Neural cell (in vitro differentiated cells): Measurements from ENCODE around the gene HLA-DMA. TPM values are rescaled to one million over a fixed set of nuclear protein-coding genes. Genes with fewer than 3 reads are reported as not detected.
A peak's percentile ranks its signal among the peaks of the same experiment; 100 is the strongest.

Experiments used
- H2AFZ ChIP-seq: fragments of 200-600, 300-800 bp; sonication (generic), shearing (Covaris generic); 2 replicates; pipeline ENCODE4 v1.6.0; 2014; ENCODE audit warnings: low read depth, mild to moderate bottlenecking, antibody characterized with exemption, low read length, moderate library complexity
- H3F3A ChIP-seq: fragments of 200-600 bp; shearing (Covaris generic); 2 replicates; pipeline ENCODE4 v1.6.1; 2016; ENCODE audit warnings: mild to moderate bottlenecking, moderate library complexity, mixed read lengths, antibody characterized with exemption, low read length; ENCODE audit not compliant: insufficient read depth, poor library complexity, severe bottlenecking
- H3K27ac ChIP-seq: fragments of 200-600, 300-800 bp; sonication (generic), shearing (Covaris generic); 2 replicates; pipeline ENCODE4 v1.5.1; 2014; ENCODE audit warnings: mild to moderate bottlenecking, low read length, moderate library complexity
- H3K27me3 ChIP-seq: fragments of 300-800, 200-600 bp; sonication (generic), shearing (Covaris generic); 2 replicates; pipeline ENCODE4 v1.6.0; 2014; ENCODE audit warnings: mild to moderate bottlenecking, low read depth, low read length, moderate library complexity; ENCODE audit not compliant: insufficient read depth
- H3K36me3 ChIP-seq: fragments of 300-800, 200-600 bp; sonication (generic), shearing (Covaris generic); 2 replicates; pipeline ENCODE4 v1.5.1; 2014; ENCODE audit warnings: mild to moderate bottlenecking, antibody characterized with exemption, low read length, moderate library complexity; ENCODE audit not compliant: insufficient read depth
- H3K4me2 ChIP-seq: fragments of 300-800, 200-600 bp; sonication (generic), shearing (Covaris generic); 2 replicates; pipeline ENCODE4 v1.6.0; 2014; ENCODE audit warnings: mild to moderate bottlenecking, low read length
- H3K4me3 ChIP-seq: fragments of 300-800, 200-600 bp; sonication (generic), shearing (Covaris generic); 2 replicates; pipeline ENCODE4 v1.5.1; 2014; ENCODE audit warnings: mild to moderate bottlenecking, low read length, moderate library complexity
- H3K79me2 ChIP-seq: fragments of 200-600 bp; shearing (Covaris generic); replicated peaks from 2 replicates; pipeline ENCODE4 v1.6.0; 2014; ENCODE audit warnings: mild to moderate bottlenecking, low read length, moderate library complexity; ENCODE audit not compliant: insufficient read depth
- H3K9ac ChIP-seq: fragments of 300-800, 200-600 bp; sonication (generic), shearing (Covaris generic); 2 replicates; pipeline ENCODE4 v1.6.1; 2016; ENCODE audit warnings: mild to moderate bottlenecking, low read length, mixed read lengths
- H3K9me2 ChIP-seq: fragments of 200-600 bp; shearing (Covaris generic); 2 replicates; pipeline ENCODE4 v1.6.1; 2016; ENCODE audit warnings: mild to moderate bottlenecking, low read length, mixed read lengths; ENCODE audit not compliant: insufficient read depth
- H3K9me3 ChIP-seq: fragments of 200-600, 300-800 bp; sonication (generic), shearing (Covaris generic); 2 replicates; pipeline ENCODE4 v1.6.1; 2016; ENCODE audit warnings: mild to moderate bottlenecking, mixed run types, low read length, moderate library complexity, mixed read lengths
- H4K20me1 ChIP-seq: fragments of 200-600 bp; shearing (Covaris generic); 2 replicates; pipeline ENCODE4 v1.6.1; 2016; ENCODE audit warnings: mild to moderate bottlenecking, mixed run types; ENCODE audit not compliant: insufficient read depth
- EP300 ChIP-seq: fragments of 450-650 bp; conservative IDR thresholded peaks from 2 replicates; pipeline ENCODE4 v1.6.1; 2014; ENCODE audit warnings: antibody characterized with exemption, mild to moderate bottlenecking, moderate library complexity; ENCODE audit not compliant: poor library complexity, severe bottlenecking
- EZH2 ChIP-seq: fragments of 200-600, 300-800 bp; shearing (Covaris generic), sonication (generic); IDR thresholded peaks from 2 replicates; pipeline ENCODE4 v1.6.1; 2014; ENCODE audit warnings: antibody characterized with exemption, low read length, borderline replicate concordance, mild to moderate bottlenecking; ENCODE audit not compliant: insufficient read depth, poor library complexity, severe bottlenecking
- MXI1 ChIP-seq: fragments of 450-650 bp; conservative IDR thresholded peaks from 2 replicates; pipeline ENCODE4 v1.6.1; 2014; ENCODE audit warnings: antibody characterized with exemption, mild to moderate bottlenecking; ENCODE audit not compliant: poor library complexity, severe bottlenecking
- POLR2AphosphoS5 ChIP-seq: IDR thresholded peaks from 2 replicates; pipeline ENCODE4 v1.6.1; 2012
- RAD21 ChIP-seq: fragments of 450-650 bp; conservative IDR thresholded peaks from 2 replicates; pipeline ENCODE4 v1.6.1; 2014; ENCODE audit warnings: antibody characterized with exemption, mild to moderate bottlenecking, moderate library complexity
- SMC3 ChIP-seq: fragments of 450-650 bp; conservative IDR thresholded peaks from 2 replicates; pipeline ENCODE4 v1.6.1; 2014; ENCODE audit warnings: antibody characterized with exemption, mild to moderate bottlenecking, moderate library complexity; ENCODE audit not compliant: poor library complexity
- TAF1 ChIP-seq: IDR thresholded peaks from 2 replicates; pipeline ENCODE4 v1.6.1; 2012; ENCODE audit warnings: low read depth
- polyA plus RNA-seq: library from polyadenylated mRNA; depleted of rRNA; stranded (reverse); fragments of >200 nt; gene quantifications from 2 replicates; pipeline ENCODE4 v1.2.3, GENCODE V29; 2014
- TF ChIP-seq, protein P1 (sequence below): fragments of 450-650 bp; IDR thresholded peaks from 2 replicates; pipeline ENCODE4 v1.5.1; 2014; ENCODE audit warnings: antibody characterized with exemption, mild to moderate bottlenecking, moderate library complexity; ENCODE audit not compliant: poor library complexity, severe bottlenecking
- TF ChIP-seq, protein P2 (sequence below): IDR thresholded peaks from 2 replicates; pipeline ENCODE4 v1.6.1; 2012; ENCODE audit warnings: borderline replicate concordance

The HLA-DMA gene
- polyA plus RNA-seq, 1 donor from 2014 or later: 4.4 TPM

- TF ChIP-seq EP300 (no peak), POLR2AphosphoS5 (no peak), RAD21 (no peak), SMC3 (peak; percentile 16), TAF1 (no peak)
- TF ChIP-seq, protein P1, sequence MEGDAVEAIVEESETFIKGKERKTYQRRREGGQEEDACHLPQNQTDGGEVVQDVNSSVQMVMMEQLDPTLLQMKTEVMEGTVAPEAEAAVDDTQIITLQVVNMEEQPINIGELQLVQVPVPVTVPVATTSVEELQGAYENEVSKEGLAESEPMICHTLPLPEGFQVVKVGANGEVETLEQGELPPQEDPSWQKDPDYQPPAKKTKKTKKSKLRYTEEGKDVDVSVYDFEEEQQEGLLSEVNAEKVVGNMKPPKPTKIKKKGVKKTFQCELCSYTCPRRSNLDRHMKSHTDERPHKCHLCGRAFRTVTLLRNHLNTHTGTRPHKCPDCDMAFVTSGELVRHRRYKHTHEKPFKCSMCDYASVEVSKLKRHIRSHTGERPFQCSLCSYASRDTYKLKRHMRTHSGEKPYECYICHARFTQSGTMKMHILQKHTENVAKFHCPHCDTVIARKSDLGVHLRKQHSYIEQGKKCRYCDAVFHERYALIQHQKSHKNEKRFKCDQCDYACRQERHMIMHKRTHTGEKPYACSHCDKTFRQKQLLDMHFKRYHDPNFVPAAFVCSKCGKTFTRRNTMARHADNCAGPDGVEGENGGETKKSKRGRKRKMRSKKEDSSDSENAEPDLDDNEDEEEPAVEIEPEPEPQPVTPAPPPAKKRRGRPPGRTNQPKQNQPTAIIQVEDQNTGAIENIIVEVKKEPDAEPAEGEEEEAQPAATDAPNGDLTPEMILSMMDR: peak; percentile 16
- TF ChIP-seq, protein P2, sequence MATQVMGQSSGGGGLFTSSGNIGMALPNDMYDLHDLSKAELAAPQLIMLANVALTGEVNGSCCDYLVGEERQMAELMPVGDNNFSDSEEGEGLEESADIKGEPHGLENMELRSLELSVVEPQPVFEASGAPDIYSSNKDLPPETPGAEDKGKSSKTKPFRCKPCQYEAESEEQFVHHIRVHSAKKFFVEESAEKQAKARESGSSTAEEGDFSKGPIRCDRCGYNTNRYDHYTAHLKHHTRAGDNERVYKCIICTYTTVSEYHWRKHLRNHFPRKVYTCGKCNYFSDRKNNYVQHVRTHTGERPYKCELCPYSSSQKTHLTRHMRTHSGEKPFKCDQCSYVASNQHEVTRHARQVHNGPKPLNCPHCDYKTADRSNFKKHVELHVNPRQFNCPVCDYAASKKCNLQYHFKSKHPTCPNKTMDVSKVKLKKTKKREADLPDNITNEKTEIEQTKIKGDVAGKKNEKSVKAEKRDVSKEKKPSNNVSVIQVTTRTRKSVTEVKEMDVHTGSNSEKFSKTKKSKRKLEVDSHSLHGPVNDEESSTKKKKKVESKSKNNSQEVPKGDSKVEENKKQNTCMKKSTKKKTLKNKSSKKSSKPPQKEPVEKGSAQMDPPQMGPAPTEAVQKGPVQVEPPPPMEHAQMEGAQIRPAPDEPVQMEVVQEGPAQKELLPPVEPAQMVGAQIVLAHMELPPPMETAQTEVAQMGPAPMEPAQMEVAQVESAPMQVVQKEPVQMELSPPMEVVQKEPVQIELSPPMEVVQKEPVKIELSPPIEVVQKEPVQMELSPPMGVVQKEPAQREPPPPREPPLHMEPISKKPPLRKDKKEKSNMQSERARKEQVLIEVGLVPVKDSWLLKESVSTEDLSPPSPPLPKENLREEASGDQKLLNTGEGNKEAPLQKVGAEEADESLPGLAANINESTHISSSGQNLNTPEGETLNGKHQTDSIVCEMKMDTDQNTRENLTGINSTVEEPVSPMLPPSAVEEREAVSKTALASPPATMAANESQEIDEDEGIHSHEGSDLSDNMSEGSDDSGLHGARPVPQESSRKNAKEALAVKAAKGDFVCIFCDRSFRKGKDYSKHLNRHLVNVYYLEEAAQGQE: no peak
- H3K9me2 ChIP-seq: no peaks in the 10 kb centered on the region
- H3F3A ChIP-seq: no peaks in the 10 kb centered on the region
- H2AFZ ChIP-seq: no peak overlapping the region
- no peaks in the 10 kb centered on the region for H4K20me1 ChIP-seq
- no peak overlapping the region for H3K9ac ChIP-seq
- no peaks in the 10 kb centered on the region for H3K79me2 ChIP-seq
- no peaks in the 10 kb centered on the region for H3K9me3 ChIP-seq
- H3K4me3 ChIP-seq: no peak overlapping the region
- H3K36me3 ChIP-seq: no peaks in the 10 kb centered on the region
- H3K27ac ChIP-seq: no peak overlapping the region
- no peak overlapping the region for H3K4me2 ChIP-seq
- H3K27me3 ChIP-seq: no peaks in the 10 kb centered on the region
Measured at GRCh38 chr6:33000055-33000454, 47.2 kb upstream of the HLA-DMA start.

DNA sequence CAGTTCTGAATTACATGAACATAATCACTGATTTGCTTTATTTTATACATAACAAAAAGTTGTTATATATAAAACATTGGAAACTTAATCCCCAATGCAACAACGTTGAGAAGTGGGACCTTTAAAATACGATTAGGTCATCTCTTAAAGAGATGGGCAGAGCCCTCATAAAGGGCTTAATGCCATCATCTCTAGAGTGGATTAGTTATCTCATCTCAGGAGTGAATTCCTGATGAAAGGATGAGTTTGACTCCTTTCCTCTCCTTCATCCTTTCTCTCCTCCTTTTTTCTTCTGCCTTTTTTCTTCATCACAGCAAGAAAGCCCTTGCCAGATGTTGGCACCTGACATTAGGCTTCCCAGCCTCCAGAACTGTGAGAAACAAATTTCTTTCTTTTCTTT is 42.6 kb upstream of the HLA-DMA start:
- Histone ChIP-seq H3K9ac (no peak overlapping the region), H3F3A (no peaks in the 10 kb centered on the region), H3K4me3 (no peak overlapping the region), H3K9me3 (no peaks in the 10 kb centered on the region), H4K20me1 (no peaks in the 10 kb centered on the region), H3K27ac (no peak overlapping the region), H3K4me2 (no peak overlapping the region), H3K9me2 (no peaks in the 10 kb centered on the region), H3K79me2 (no peaks in the 10 kb centered on the region), H2AFZ (no peak overlapping the region), H3K27me3 (no peaks in the 10 kb centered on the region), H3K36me3 (no peaks in the 10 kb centered on the region)
- TF ChIP-seq, protein P2: no peak
- TF ChIP-seq TAF1 (no peak), EP300 (no peak), POLR2AphosphoS5 (no peak), EZH2 (no peak), MXI1 (no peak), RAD21 (no peak), SMC3 (no peak)
- TF ChIP-seq, protein P1: no peak
